GM06990 (cell line): ENCODE measurements around the gene MGST3.
"Not testable (repeated sequence)": the region's sequence is repeated elsewhere in the genome, so short reads cannot be mapped to it uniquely, and the experiment has no call there.

Experiments used
- DNase-seq: peaks from one replicate; pipeline ENCODE4 v3.0.0-alpha.2; 2011; ENCODE audit not compliant: insufficient read length; ENCODE audit errors: extremely low read depth
- H3K27me3 ChIP-seq: replicated peaks from 2 replicates; pipeline ENCODE4 v1.6.0; 2011; ENCODE audit warnings: low read length; ENCODE audit not compliant: control insufficient read depth, insufficient read depth
- H3K36me3 ChIP-seq: 2 replicates; pipeline ENCODE4 v1.5.1; 2011; ENCODE audit warnings: low read length; ENCODE audit not compliant: control insufficient read depth, insufficient read depth
- H3K4me3 ChIP-seq: replicated peaks from 2 replicates; pipeline ENCODE4 v1.5.1; 2011; ENCODE audit warnings: low read depth, mild to moderate bottlenecking, control low read depth, low read length
- TF ChIP-seq, protein P1 (sequence below): IDR thresholded peaks from 2 replicates; pipeline ENCODE4 v1.5.1; 2011; ENCODE audit warnings: low read length, control low read depth, mild to moderate bottlenecking, inconsistent platforms; ENCODE audit not compliant: insufficient read depth, poor library complexity, severe bottlenecking

The MGST3 gene

DNA sequence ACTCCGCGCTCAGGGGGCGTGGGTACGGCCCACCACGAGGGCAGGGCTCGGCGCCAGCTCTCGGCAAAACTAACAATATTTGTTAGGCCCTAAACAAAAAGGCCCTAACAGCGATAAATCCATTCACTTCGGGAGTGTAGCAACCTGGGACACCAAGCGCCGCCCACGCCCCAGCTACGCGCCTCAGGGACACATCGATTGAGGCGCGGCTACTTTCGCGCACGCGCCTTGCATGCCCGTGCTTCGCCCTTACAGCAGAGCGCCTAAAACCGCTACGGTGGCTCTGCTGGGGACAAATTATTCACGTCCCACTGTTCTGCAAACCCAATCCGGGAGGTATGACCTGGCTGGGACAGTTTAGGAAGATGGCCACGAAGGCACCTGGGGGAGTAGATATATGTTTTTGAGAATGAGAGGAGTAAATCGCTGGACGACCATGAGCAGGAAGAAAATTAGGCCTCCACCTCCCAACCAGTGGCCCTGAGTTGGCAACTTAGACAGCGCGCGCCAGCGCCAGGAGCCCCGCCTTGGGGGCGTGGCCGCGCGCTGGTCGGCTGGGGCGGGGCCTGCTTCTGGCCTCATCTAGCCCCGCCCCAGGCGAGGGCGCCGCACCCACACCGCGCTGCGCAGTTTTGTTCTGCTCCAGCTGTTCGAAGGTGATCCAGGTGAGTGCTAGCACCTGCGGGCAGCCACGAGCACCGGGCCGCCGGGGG is at the start of gene MGST3:
MGST3 (plus strand) TSS at position 606 of the 713 bp plus-strand sequence. CDS start 18,614 bp downstream, outside the sequence.
- TF ChIP-seq, protein P1, sequence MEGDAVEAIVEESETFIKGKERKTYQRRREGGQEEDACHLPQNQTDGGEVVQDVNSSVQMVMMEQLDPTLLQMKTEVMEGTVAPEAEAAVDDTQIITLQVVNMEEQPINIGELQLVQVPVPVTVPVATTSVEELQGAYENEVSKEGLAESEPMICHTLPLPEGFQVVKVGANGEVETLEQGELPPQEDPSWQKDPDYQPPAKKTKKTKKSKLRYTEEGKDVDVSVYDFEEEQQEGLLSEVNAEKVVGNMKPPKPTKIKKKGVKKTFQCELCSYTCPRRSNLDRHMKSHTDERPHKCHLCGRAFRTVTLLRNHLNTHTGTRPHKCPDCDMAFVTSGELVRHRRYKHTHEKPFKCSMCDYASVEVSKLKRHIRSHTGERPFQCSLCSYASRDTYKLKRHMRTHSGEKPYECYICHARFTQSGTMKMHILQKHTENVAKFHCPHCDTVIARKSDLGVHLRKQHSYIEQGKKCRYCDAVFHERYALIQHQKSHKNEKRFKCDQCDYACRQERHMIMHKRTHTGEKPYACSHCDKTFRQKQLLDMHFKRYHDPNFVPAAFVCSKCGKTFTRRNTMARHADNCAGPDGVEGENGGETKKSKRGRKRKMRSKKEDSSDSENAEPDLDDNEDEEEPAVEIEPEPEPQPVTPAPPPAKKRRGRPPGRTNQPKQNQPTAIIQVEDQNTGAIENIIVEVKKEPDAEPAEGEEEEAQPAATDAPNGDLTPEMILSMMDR, result no peak
- Histone ChIP-seq H3K36me3 (no peaks in the 10 kb centered on the region), H3K4me3 (peak within 1 kb of the TSS; percentile 89), H3K27me3 (no peaks in the 10 kb centered on the region)
- DNase-seq, result peak; percentile 92

DNA sequence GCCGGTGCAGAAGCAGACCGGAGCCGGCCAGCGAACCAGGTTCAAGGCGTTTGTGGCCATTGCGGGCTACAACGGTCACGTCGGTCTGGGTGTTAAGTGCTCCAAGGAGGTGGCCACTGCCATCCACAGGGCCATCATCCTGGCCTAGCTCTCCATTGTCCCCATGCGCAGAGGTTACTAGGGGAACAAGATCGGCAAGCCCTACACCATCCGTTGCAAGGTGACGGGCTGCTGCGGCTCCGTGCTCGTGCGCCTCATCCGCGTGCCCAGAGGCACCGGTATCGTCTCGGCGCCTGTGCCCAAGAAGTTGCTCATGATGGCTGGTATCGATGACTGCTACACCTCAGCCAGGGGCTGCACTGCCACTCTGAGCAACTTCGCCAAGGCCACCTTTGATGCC is 49.1 kb upstream of the MGST3 start:
- Histone ChIP-seq H3K4me3 (no peak overlapping the region), H3K27me3 (no peaks in the 10 kb centered on the region; the same call in 1 of the 2 replicates), H3K36me3 (no peaks in the 10 kb centered on the region)
- TF ChIP-seq, protein P1, result no peak
- no peak for DNase-seq

DNA sequence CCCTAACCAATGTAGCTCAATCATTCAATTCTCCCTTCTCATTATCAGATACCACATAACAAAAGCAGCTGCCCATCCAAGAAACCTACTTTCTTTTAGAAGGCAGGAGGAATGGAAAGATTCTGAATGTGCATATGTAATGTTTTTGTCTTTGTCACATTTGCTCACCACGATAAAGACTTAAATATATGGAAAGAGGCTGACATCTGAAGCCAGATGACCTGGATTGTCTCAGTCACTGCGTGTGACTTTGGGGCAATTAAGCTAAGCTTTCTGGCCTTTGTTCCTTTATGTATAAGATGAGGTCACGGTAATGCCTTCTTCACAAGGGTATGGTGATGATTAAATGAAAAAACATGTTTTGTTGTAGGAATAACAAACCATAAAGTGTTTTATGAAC is 44.6 kb upstream of the MGST3 start:
- Histone ChIP-seq H3K4me3 (no peak overlapping the region), H3K36me3 (no peaks in the 10 kb centered on the region), H3K27me3 (no peaks in the 10 kb centered on the region; the same call in 1 of the 2 replicates)
- DNase-seq, result no peak
- TF ChIP-seq, protein P1, result no peak

DNA sequence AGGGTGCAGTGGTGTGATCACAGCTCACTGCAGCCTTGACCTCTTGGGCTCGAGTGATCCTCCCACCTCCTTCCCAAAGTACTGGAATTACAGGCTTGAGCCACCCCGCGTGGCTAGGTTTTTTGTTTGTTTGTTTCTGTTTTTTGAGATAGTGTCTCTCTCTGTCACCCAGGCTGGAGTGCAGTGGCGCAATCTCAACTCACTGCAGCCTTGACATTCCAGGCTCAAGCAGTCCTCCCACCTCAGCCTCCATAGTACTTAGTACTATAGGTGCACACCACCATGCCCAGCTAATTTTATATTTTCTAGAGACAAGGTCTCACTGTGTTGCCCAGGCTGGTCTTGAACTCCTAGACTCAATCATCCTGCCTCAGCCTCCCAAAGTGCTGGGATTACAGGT is 39.6 kb upstream of the MGST3 start:
- H3K4me3 ChIP-seq, DNase-seq, H3K27me3 ChIP-seq, H3K36me3 ChIP-seq: not testable (repeated sequence)

DNA sequence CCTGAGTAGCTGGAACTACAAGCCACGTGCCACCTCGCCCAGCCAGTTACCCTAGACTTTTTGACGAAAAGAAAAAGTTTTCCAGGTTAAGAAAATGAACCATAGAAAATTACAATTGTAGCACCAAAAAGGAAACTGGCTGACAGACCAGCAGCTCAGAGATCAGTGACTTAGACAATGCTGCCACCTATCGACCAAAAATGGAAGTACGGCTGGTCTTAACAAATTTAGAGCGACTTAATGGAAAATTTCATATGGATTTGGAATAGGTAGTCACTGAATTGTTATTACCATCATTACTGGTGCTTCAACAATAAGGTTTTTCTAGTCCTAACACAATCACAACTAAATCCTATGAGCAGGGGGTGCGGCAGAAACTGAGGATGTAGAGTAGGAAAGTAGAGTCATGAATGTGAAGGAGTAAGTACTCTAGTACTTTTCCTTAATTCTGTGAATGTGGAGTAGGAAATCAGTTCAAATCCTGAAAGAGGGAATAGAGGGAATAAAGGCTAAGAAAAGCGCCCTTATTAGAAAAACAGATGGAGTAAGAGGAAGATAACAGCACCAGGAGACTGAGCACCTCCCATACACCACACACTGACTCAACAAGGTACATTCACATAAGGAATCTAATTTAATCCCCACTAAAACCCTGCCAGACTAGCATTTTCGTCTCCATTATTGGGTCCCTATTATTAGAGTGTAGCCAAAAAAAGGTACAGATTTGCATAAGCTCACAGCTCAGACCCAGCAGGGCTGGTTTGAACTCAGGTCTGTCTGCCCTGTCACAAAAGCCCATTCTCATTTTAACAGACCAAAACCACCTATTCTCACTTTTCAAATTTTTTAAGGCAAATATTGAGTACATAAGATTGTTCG is 37.9 kb upstream of the MGST3 start:
- Histone ChIP-seq H3K27me3 (no peaks in the 10 kb centered on the region; the same call in 1 of the 2 replicates), H3K4me3 (no peak overlapping the region), H3K36me3 (no peaks in the 10 kb centered on the region)
- TF ChIP-seq, protein P1, result peak; percentile 80
- peak; percentile 16 for DNase-seq
